GM08714 (cell line): ENCODE data around the gene PSMC2.

Experiments used
- H3K4me3 ChIP-seq: fragments of 200-500 bp; sonication (Bioruptor generic); 2 replicates; pipeline ENCODE4 v1.5.1; 2014; ENCODE audit warnings: mild to moderate bottlenecking, low read length, inconsistent platforms
- ZNF274 ChIP-seq: IDR thresholded peaks from 2 replicates; pipeline ENCODE4 v1.6.1; 2012; ENCODE audit warnings: mild to moderate bottlenecking, low read depth, low read length

Gene PSMC2

GRCh38 chr7:103344453-103345149, 2.8 kb upstream of the PSMC2 start, which contains the start of gene DNAJC2:
DNAJC2 (minus strand) TSS chr7:103344767; CDS start chr7:103344622, 145 bp downstream.
- no peak for TF ChIP-seq ZNF274
- H3K4me3 ChIP-seq: peak within 1 kb of the TSS; percentile 82

GRCh38 chr7:103346396-103346795, 1.0 kb upstream of the PSMC2 start:
- no peak for TF ChIP-seq ZNF274
- no peak overlapping the region for H3K4me3 ChIP-seq

GRCh38 chr7:103348452-103348851, 1.0 kb downstream of the PSMC2 start:
- no peak for TF ChIP-seq ZNF274

GRCh38 chr7:103348959-103349358, 1.5 kb downstream of the PSMC2 start:
- peak overlapping the region; percentile 92; the same call in 1 of the 2 replicates for H3K4me3 ChIP-seq

More at GRCh38 chr7:103348452-103348851, 1.0 kb downstream of the PSMC2 start:
- H3K4me3 ChIP-seq: peak overlapping the region; percentile 92

GRCh38 chr7:103349805-103350204, 2.4 kb downstream of the PSMC2 start:
- no peak overlapping the region for H3K4me3 ChIP-seq
- no peak for TF ChIP-seq ZNF274

More at GRCh38 chr7:103348959-103349358, 1.5 kb downstream of the PSMC2 start:
- TF ChIP-seq ZNF274: no peak

- no peak overlapping the region for H3K4me3 ChIP-seq
- TF ChIP-seq ZNF274: no peak
These were observed 22.0 kb downstream of the PSMC2 start for GRCh38 chr7:103369432-103369831.

- no peak for TF ChIP-seq ZNF274
- no peak overlapping the region for H3K4me3 ChIP-seq
These were observed 26.6 kb downstream of the PSMC2 start for GRCh38 chr7:103373866-103374643.

GRCh38 chr7:103379270-103379975, 32.0 kb downstream of the PSMC2 start:
- no peak overlapping the region for H3K4me3 ChIP-seq
- TF ChIP-seq ZNF274: no peak

- H3K4me3 ChIP-seq: no peak overlapping the region
- TF ChIP-seq ZNF274: no peak
These were observed 33.1 kb downstream of the PSMC2 start for GRCh38 chr7:103380395-103381191.

GRCh38 chr7:103381280-103382031, 34.0 kb downstream of the PSMC2 start:
- TF ChIP-seq ZNF274: no peak
- H3K4me3 ChIP-seq: no peak overlapping the region

- no peak for TF ChIP-seq ZNF274
These were observed 34.6 kb downstream of the PSMC2 start for GRCh38 chr7:103382032-103382402.

GRCh38 chr7:103387242-103387641, 39.8 kb downstream of the PSMC2 start:
- TF ChIP-seq ZNF274: no peak
- no peak overlapping the region for H3K4me3 ChIP-seq

More at GRCh38 chr7:103382032-103382402, 34.6 kb downstream of the PSMC2 start:
- no peak overlapping the region for H3K4me3 ChIP-seq
